Thyroid gland (tissue), 4 donors: Measurements from ENCODE around the gene CYP24A1. TPM values are rescaled to one million over a fixed set of nuclear protein-coding genes. Genes with fewer than 3 reads are reported as not detected.

Experiments
- DNase-seq, 2 donors: peaks; one replicate each; pipeline ENCODE4 v3.0.0-alpha.2; 2019
- H3K27ac ChIP-seq, 3 donors: fragments of 200-600 bp; sonication (generic); 1 replicate in 2 of 3; 2 replicates in 1 of 3; pipeline ENCODE4 v1.5.1; 2016 to 2019; ENCODE audit warnings: mild to moderate bottlenecking in 1 of 3, moderate library complexity in 1 of 3
- H3K27me3 ChIP-seq: fragments of 200-600 bp; sonication (generic); one replicate; pipeline ENCODE4 v1.5.1; 2019
- H3K36me3 ChIP-seq, 2 donors: fragments of 200-600 bp; sonication (generic); one replicate each; pipeline ENCODE4 v1.5.1; 2016 to 2019
- H3K4me1 ChIP-seq, 2 donors: fragments of 200-600 bp; sonication (generic); one replicate each; pipeline ENCODE4 v1.5.1; 2017 to 2019
- H3K4me3 ChIP-seq, 3 donors: fragments of 200-600 bp; sonication (generic); replicated peaks in 1 of 3; 1 replicate in 2 of 3; 2 replicates in 1 of 3; pipeline ENCODE4 v1.5.1; 2016; ENCODE audit warnings: mild to moderate bottlenecking in 1 of 3
- H3K9me3 ChIP-seq: fragments of 200-600 bp; sonication (generic); one replicate; pipeline ENCODE4 v1.5.1; 2017
- CTCF ChIP-seq, 6 experiments: fragments of 200-600 bp in 3 of 6; fragments of 450-650 bp in 3 of 6; sonication (generic) in 3 of 6; IDR thresholded peaks; one replicate each; pipeline ENCODE4 v1.5.1; 2016 to 2019; ENCODE audit warnings: antibody characterized with exemption in 6 of 6, mild to moderate bottlenecking in 2 of 6, inconsistent platforms in 1 of 6, moderate library complexity in 1 of 6
- POLR2A ChIP-seq, 2 donors: fragments of 450-650 bp; IDR thresholded peaks; one replicate each; pipeline ENCODE4 v1.6.1; 2017; ENCODE audit warnings: antibody characterized with exemption in 2 of 2, mild to moderate bottlenecking in 2 of 2, moderate library complexity in 1 of 2
- WGBS, 2 donors: methylation state at CpG; one replicate each; pipeline ENCODE4 v1.1.5; 2017; 5-methylcytosine and 5-hydroxymethylcytosine counted together
- intact Hi-C: fragments of 100-400 bp; cut with DNase I; formaldehyde crosslinking; loops from one replicate; pipeline ENCODE4 v1.15.1; 2023
- total RNA-seq, 4 donors: library from RNA; depleted of rRNA; stranded (reverse); fragments of >200 nt; gene quantifications; one replicate each; pipeline ENCODE4 v1.2.3, GENCODE V29; 2016

The CYP24A1 gene
- total RNA-seq, 4 donors from 2014 or later, result 0.44 to 6.6 (median 0.67) TPM; not detected in 1

- no peak for TF ChIP-seq CTCF (IDR thresholded peaks at IDR 0.05)
Observed at GRCh38 chr20:54165803-54166202, 8.0 kb downstream of the CYP24A1 start.

GRCh38 chr20:54165014-54165413 is 8.8 kb downstream of the CYP24A1 start:
- Histone ChIP-seq H3K36me3 (no peaks in the 10 kb centered on the region), H3K4me1 (no peaks in the 10 kb centered on the region), H3K27me3 (no peaks in the 10 kb centered on the region), H3K9me3 (no peaks in the 10 kb centered on the region), H3K4me3 (no peak overlapping the region), H3K27ac (no peak overlapping the region)
- intact Hi-C loops, result no loop called here
- 97% methylated on average over 9 of the region's 9 CpGs for WGBS, 2 donors
- DNase-seq, result no peak
- TF ChIP-seq POLR2A (IDR thresholded peaks at IDR 0.05) (no peak), CTCF (IDR thresholded peaks at IDR 0.05) (no peak)

More at GRCh38 chr20:54165803-54166202, 8.0 kb downstream of the CYP24A1 start:
- no peaks in the 10 kb centered on the region for H3K4me1 ChIP-seq
- H3K4me3 ChIP-seq, result no peak overlapping the region
- H3K9me3 ChIP-seq, result no peaks in the 10 kb centered on the region
- intact Hi-C loops, result no loop called here
- H3K27me3 ChIP-seq, result no peaks in the 10 kb centered on the region
- WGBS, 2 donors, result 64 to 75% methylated on average over 2 of the region's 2 CpGs
- no peak overlapping the region for H3K27ac ChIP-seq
- no peak for DNase-seq
- H3K36me3 ChIP-seq, result no peaks in the 10 kb centered on the region

GRCh38 chr20:54163402-54163801 is 10.4 kb downstream of the CYP24A1 start:
- no peaks in the 10 kb centered on the region for H3K4me1 ChIP-seq
- H3K9me3 ChIP-seq, result no peaks in the 10 kb centered on the region
- H3K27me3 ChIP-seq, result no peaks in the 10 kb centered on the region
- DNase-seq, result no peak
- H3K27ac ChIP-seq, result no peak overlapping the region
- intact Hi-C loops, result no loop called here
- TF ChIP-seq CTCF (IDR thresholded peaks at IDR 0.05) (no peak), POLR2A (IDR thresholded peaks at IDR 0.05) (no peak)
- no peak overlapping the region for H3K4me3 ChIP-seq
- no peaks in the 10 kb centered on the region for H3K36me3 ChIP-seq
- WGBS, 2 donors, result 92% methylated on average over 5 of the region's 5 CpGs

- H3K4me1 ChIP-seq, result no peaks in the 10 kb centered on the region
- no peaks in the 10 kb centered on the region for H3K9me3 ChIP-seq
- H3K4me3 ChIP-seq, result no peak overlapping the region
- TF ChIP-seq POLR2A (IDR thresholded peaks at IDR 0.05) (no peak), CTCF (IDR thresholded peaks at IDR 0.05) (no peak)
- H3K27ac ChIP-seq, result no peak overlapping the region
- no peaks in the 10 kb centered on the region for H3K36me3 ChIP-seq
- no peak for DNase-seq
- 69 to 72% methylated on average over 16 of the region's 16 CpGs for WGBS, 2 donors
- no peaks in the 10 kb centered on the region for H3K27me3 ChIP-seq
- intact Hi-C loops, result no loop called here
Observed at GRCh38 chr20:54162378-54163009, 11.3 kb downstream of the CYP24A1 start.

GRCh38 chr20:54161821-54162149 is 12.0 kb downstream of the CYP24A1 start:
- H3K4me3 ChIP-seq, result no peak overlapping the region
- WGBS, 2 donors, result 90 to 95% methylated on average over 4 of the region's 4 CpGs

More at GRCh38 chr20:54161821-54162149, 12.0 kb downstream of the CYP24A1 start:
- TF ChIP-seq CTCF (IDR thresholded peaks at IDR 0.05) (no peak), POLR2A (IDR thresholded peaks at IDR 0.05) (no peak)
- H3K36me3 ChIP-seq, result no peaks in the 10 kb centered on the region
- H3K4me1 ChIP-seq, result no peaks in the 10 kb centered on the region
- H3K27me3 ChIP-seq, result no peaks in the 10 kb centered on the region
- intact Hi-C loops, result no loop called here
- no peak overlapping the region for H3K27ac ChIP-seq
- H3K9me3 ChIP-seq, result no peaks in the 10 kb centered on the region
- DNase-seq, result no peak
